Upper lobe of right lung (tissue), 1 donor: ENCODE data around the gene DNAJC10. TPM values are rescaled to one million over a fixed set of nuclear protein-coding genes. Genes with fewer than 3 reads are reported as not detected.

Source experiments
- ATAC-seq: fragments of 200-7000 bp; cut with Tn5 transposase; one replicate; pipeline ENCODE4 v1.9.1; 2020; ENCODE audit warnings: mild to moderate bottlenecking, moderate library complexity
- DNase-seq: peaks from one replicate; pipeline ENCODE4 v3.0.0-alpha.2; 2020
- H3K27ac ChIP-seq: fragments of 200-600 bp; one replicate; pipeline ENCODE4 v1.8.0; 2022
- H3K27me3 ChIP-seq: fragments of 200-600 bp; one replicate; pipeline ENCODE4 v1.8.0; 2022; ENCODE audit warnings: mild to moderate bottlenecking
- H3K36me3 ChIP-seq: fragments of 200-600 bp; one replicate; pipeline ENCODE4 v1.8.0; 2022
- H3K4me1 ChIP-seq: fragments of 200-600 bp; one replicate; pipeline ENCODE4 v1.8.0; 2022
- H3K4me3 ChIP-seq: fragments of 200-600 bp; one replicate; pipeline ENCODE4 v1.8.0; 2022; ENCODE audit warnings: mild to moderate bottlenecking
- H3K9me3 ChIP-seq: fragments of 200-600 bp; one replicate; pipeline ENCODE4 v1.8.0; 2022
- intact Hi-C: fragments of 100-400 bp; cut with DNase I; formaldehyde crosslinking; loops from one replicate; pipeline ENCODE4 v1.11.0; 2022
- total RNA-seq: library from RNA; stranded (reverse); fragmentation: NEBNext Ultra II Directional; extraction: Animal tissue kit (Norgen Biotek cat#: 25700); gene quantifications from one replicate; pipeline ENCODE4 v1.2.1, GENCODE V29; 2021
- TF ChIP-seq, protein P1 (sequence below): fragments of 200-600 bp; IDR thresholded peaks from one replicate; pipeline ENCODE4 v1.8.0; 2022; ENCODE audit warnings: antibody characterized with exemption
- donor health status: DM: no; HTN: yes; CAD: no; lungs with severe emphysema.

Gene DNAJC10
- total RNA-seq, 1 donor from 2014 or later = 79.9 TPM

DNA sequence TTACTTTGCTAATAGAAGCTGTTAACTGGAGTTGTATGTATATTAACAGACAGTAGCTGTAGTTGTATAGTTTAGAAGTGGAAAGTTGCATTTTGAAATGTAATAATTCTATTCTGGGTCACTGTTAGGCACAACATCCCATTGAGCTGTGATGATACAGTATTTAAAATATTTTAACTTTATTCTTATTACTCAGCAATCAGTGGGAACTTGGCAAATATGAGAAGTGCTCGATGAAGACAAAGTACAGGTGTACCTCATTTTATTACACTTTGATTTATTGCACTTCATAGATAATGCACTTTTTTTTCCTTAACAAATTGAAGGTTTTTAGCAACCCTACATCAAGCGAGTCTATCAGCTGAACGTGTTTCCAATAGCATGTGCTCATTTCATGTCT, 8.6 kb downstream of the DNAJC10 start:
- intact Hi-C loops = no loop called here
- ATAC-seq = no peak
- no peak for DNase-seq

DNA sequence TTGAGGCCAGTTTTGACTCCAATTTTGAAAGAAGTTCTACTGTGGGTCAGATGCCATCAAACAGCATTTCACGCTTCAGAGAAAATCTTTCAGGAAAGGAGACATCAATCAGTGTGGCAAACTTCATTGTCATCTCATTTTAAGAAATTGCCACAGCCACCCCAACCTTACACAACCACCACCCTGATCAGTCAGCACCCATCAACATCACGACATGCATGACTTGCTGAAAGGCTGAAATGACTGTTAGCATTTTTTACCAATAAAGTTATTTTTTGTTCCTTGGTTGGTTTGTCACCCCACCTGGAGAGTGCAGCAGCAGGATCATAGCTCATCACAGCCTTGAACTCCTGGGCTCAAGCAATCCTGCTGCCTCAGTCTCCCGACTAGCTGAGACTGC, 10.4 kb downstream of the DNAJC10 start:
- Histone ChIP-seq H3K36me3 (peaks cover 53% of the 10 kb centered on the region), H3K4me3 (no peak overlapping the region), H3K27me3 (no peaks in the 10 kb centered on the region), H3K4me1 (no peaks in the 10 kb centered on the region), H3K27ac (no peak overlapping the region), H3K9me3 (no peaks in the 10 kb centered on the region)
- DNase-seq = no peak
- no peak for ATAC-seq
- intact Hi-C loops = no loop called here
- TF ChIP-seq, protein P1, sequence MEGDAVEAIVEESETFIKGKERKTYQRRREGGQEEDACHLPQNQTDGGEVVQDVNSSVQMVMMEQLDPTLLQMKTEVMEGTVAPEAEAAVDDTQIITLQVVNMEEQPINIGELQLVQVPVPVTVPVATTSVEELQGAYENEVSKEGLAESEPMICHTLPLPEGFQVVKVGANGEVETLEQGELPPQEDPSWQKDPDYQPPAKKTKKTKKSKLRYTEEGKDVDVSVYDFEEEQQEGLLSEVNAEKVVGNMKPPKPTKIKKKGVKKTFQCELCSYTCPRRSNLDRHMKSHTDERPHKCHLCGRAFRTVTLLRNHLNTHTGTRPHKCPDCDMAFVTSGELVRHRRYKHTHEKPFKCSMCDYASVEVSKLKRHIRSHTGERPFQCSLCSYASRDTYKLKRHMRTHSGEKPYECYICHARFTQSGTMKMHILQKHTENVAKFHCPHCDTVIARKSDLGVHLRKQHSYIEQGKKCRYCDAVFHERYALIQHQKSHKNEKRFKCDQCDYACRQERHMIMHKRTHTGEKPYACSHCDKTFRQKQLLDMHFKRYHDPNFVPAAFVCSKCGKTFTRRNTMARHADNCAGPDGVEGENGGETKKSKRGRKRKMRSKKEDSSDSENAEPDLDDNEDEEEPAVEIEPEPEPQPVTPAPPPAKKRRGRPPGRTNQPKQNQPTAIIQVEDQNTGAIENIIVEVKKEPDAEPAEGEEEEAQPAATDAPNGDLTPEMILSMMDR = no peak

More for the DNA sequence above, 8.6 kb downstream of the DNAJC10 start:
- Histone ChIP-seq H3K27ac (no peak overlapping the region), H3K4me3 (no peak overlapping the region), H3K4me1 (no peaks in the 10 kb centered on the region), H3K27me3 (no peaks in the 10 kb centered on the region), H3K36me3 (peaks cover 59% of the 10 kb centered on the region), H3K9me3 (no peaks in the 10 kb centered on the region)
- TF ChIP-seq, protein P1 = no peak

DNA sequence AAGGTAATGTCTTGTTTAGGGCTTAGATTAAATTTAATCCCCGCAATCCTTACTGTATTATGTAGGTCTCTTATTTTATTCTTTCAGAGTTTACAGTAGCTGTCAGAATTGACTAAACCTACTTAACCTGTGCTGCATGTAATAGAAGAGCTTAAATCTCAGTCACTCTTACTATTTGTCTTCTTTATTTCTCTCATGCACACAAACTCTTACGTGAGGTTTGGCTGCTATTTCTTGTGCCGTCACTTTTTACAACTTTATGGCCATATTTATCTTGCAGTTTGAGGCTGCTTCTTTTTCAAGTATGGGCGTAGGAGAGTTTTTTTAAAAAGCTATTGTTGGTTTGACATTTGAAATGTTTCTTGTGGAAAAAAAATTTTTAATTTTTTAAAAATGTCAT, 12.0 kb downstream of the DNAJC10 start:
- peaks cover 62% of the 10 kb centered on the region for H3K36me3 ChIP-seq
- intact Hi-C loops = no loop called here
- H3K27me3 ChIP-seq = no peaks in the 10 kb centered on the region

DNA sequence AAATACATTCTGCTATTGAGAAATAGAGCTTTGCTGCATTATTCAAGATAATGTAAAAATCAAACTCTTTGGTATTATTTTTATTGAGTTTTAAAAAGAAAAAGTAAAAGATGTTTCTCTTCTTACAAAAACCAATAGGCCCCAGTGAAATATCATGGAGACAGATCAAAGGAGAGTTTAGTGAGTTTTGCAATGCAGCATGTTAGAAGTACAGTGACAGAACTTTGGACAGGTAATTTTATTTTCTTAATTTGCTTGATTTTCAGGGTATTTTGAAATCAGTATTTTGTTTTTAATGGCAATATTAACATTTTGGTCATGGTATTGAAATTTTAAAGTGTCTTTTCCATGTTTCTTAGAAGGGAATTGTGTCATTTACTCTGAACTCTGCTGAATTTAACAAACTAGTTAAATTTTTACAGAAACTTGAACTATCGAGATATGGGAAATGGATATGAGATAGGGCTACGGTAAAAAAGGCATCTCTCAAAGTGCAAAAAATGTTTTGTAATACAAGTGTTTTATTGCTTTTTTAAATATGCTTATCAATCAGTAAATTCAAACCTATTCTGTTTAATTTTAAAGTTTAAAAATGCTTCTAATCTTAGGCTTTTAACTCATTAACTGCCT, 13.8 kb downstream of the DNAJC10 start:
- Histone ChIP-seq H3K27me3 (no peaks in the 10 kb centered on the region), H3K27ac (no peak overlapping the region), H3K9me3 (no peaks in the 10 kb centered on the region), H3K4me1 (no peaks in the 10 kb centered on the region), H3K4me3 (no peak overlapping the region), H3K36me3 (peaks cover 52% of the 10 kb centered on the region)
- no peak for ATAC-seq
- intact Hi-C loops = no loop called here
- TF ChIP-seq, protein P1 = no peak
- DNase-seq = no peak

More for the DNA sequence above, 12.0 kb downstream of the DNAJC10 start:
- DNase-seq = no peak
- no peaks in the 10 kb centered on the region for H3K4me1 ChIP-seq
- H3K4me3 ChIP-seq = no peak overlapping the region
- TF ChIP-seq, protein P1 = no peak
- H3K9me3 ChIP-seq = no peaks in the 10 kb centered on the region
- ATAC-seq = no peak
- no peak overlapping the region for H3K27ac ChIP-seq

DNA sequence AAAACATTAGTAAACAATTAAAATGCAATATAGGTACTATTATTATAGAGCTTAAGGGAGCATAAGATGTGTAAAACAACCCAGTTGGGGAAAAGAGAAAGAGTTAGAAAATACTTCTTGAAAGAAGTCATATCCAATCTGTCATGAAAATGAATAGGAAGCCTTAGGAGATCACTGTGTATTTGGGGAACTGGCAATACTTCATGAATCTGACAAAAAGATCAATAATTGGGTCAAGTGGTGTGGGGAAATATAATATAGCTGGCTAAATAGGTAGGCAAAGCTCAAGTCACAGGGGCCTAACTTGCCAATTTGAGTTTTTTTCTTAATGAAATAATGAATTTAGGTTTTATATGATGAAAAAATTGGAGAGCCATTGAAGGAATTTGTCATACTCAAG, 14.4 kb downstream of the DNAJC10 start:
- Histone ChIP-seq H3K36me3 (peaks cover 50% of the 10 kb centered on the region), H3K4me1 (no peaks in the 10 kb centered on the region), H3K4me3 (no peak overlapping the region), H3K9me3 (no peaks in the 10 kb centered on the region), H3K27me3 (no peaks in the 10 kb centered on the region), H3K27ac (no peak overlapping the region)
- intact Hi-C loops = no loop called here
- TF ChIP-seq, protein P1 = no peak
- ATAC-seq = no peak
- DNase-seq = no peak

DNA sequence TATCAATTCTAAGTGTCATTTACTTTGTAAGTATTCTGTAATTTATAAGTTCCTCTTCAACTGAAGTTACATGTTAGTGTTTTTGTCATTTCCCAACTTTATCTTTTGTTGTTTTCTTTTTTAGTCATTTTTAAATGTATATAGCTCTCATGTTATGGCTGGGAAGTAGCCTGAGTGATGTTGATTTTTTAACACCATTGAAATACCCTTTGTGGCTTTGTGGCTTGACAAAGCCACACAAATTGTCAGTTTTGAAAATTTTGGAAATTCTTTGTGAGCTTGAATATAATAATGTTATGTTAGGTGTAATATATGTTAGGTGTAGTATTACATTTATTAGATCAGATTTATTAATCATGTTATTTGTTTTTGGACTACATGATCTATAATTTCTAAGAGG, 16.7 kb downstream of the DNAJC10 start:
- H3K36me3 ChIP-seq = peaks cover 59% of the 10 kb centered on the region
- no peaks in the 10 kb centered on the region for H3K4me1 ChIP-seq
- TF ChIP-seq, protein P1 = no peak
- intact Hi-C loops = no loop called here
- DNase-seq (no peak), ATAC-seq (no peak)
- H3K9me3 ChIP-seq = no peaks in the 10 kb centered on the region
- H3K27me3 ChIP-seq = no peaks in the 10 kb centered on the region
- no peak overlapping the region for H3K4me3 ChIP-seq
- H3K27ac ChIP-seq = no peak overlapping the region
